ENCODE data around the gene STX2.
"Not testable (repeated sequence)": the region's sequence is repeated elsewhere in the genome, so short reads cannot be mapped to it uniquely, and the experiment has no call there.

STX2 gene

DNA sequence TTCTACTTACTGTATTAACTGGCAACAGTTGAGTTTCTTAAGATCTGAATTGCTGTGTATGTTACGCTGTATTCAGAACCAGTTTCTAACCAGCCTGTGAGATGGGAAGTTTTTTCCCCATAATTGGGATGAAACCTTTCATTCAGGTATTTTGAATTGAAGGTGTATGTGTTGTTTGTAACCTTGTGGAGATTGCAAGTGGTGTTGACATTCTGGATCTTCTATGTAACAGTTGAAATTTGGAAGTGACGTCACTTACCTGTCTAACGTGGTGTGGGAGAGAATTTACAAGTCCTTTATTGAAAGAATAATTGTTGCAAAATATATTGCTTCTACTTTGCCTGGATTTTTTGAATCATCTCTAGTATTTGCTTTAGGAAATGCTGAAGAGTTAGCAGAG, 38.3 kb upstream of the STX2 start:
- Histone ChIP-seq H3K4me3 (ENCODE audit: low read length in 2 of 2) (no peak overlapping the region), H4K91ac (ENCODE audit: low read depth, low read length, poor library complexity) (no peak overlapping the region), H2AFZ (ENCODE audit: low read length) (no peak overlapping the region), H2BK5ac (ENCODE audit: low read length) (no peak overlapping the region), H4K8ac (ENCODE audit: low read depth, low read length) (no peak overlapping the region), H3K27me3 (ENCODE audit: control insufficient read depth in 3 of 3, insufficient read depth in 3 of 3, low read depth in 1 of 3, low read length in 3 of 3) (no peaks in the 10 kb centered on the region), H2BK15ac (ENCODE audit: low read length) (no peak overlapping the region), H3K4ac (ENCODE audit: low read length) (no peak overlapping the region), H3K36me3 (replicated peaks in 1 of 2; ENCODE audit: control insufficient read depth in 2 of 2, insufficient read depth in 2 of 2, low read length in 2 of 2) (peaks cover 29 to 56% of the 10 kb centered on the region in 2 donors), H3K9me3 (replicated peaks in 1 of 2; ENCODE audit: control insufficient read depth in 2 of 2, insufficient read depth in 1 of 2, low read depth in 1 of 2, low read length in 2 of 2) (no peaks in the 10 kb centered on the region), H2BK12ac (ENCODE audit: low read length) (no peak overlapping the region), H3K27ac (replicated peaks; ENCODE audit: low read length) (peak overlapping the region; percentile 22), H2AK5ac (ENCODE audit: low read depth, low read length) (no peak overlapping the region), H3K18ac (ENCODE audit: low read length) (no peak overlapping the region), H3K4me2 (ENCODE audit: insufficient read depth, low read length, poor library complexity, severe bottlenecking) (no peak overlapping the region), H2BK120ac (ENCODE audit: low read depth, low read length) (no peak overlapping the region), H3K4me1 (ENCODE audit: control insufficient read depth in 2 of 2, insufficient read depth in 1 of 2, low read depth in 1 of 2, low read length in 2 of 2) (peaks cover 3 to 14% of the 10 kb centered on the region in 2 donors), H3K9ac (ENCODE audit: low read depth, low read length, poor library complexity) (no peak overlapping the region), H3K14ac (ENCODE audit: low read length) (no peak overlapping the region), H3K23ac (ENCODE audit: low read depth, low read length, poor library complexity) (no peak overlapping the region), H3K79me1 (ENCODE audit: low read depth, low read length) (peaks cover 2% of the 10 kb centered on the region)
- no peak for DNase-seq (ENCODE audit: low spot score)
- WGBS, 2 donors (ENCODE audit: extremely low coverage in 2 of 2, insufficient read length in 2 of 2, insufficient replicate concordance in 1 of 2), result no CpG with 5 or more reads among the region's 3 CpGs

DNA sequence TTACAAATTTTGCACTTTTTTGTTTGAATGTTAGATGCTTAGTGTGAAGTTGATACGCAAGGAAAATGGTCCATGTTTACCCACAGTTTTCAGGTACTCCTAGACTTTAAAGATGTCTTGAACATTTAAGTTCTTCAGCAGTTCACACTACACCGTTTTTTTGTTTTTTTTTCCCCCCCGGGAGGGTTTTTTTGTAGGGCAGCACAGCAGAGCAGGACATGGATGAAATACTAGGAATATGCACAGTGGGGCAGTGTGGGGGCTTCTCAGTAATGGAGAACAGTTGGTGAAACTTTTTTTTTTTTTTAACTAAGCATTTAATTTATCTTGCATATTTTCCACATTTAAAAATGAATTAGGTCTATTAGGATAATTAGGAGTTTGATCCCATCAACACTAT, 37.7 kb upstream of the STX2 start:
- H3K23ac ChIP-seq (ENCODE audit: low read depth, low read length, poor library complexity), result no peak overlapping the region
- H3K4me3 ChIP-seq (ENCODE audit: low read length in 2 of 2), result no peak overlapping the region
- H2BK12ac ChIP-seq (ENCODE audit: low read length), result no peak overlapping the region
- H2BK5ac ChIP-seq (ENCODE audit: low read length), result no peak overlapping the region
- no peak overlapping the region for H3K4me2 ChIP-seq (ENCODE audit: insufficient read depth, low read length, poor library complexity, severe bottlenecking)
- WGBS, 2 donors (ENCODE audit: extremely low coverage in 2 of 2, insufficient read length in 2 of 2, insufficient replicate concordance in 1 of 2), result no CpG with 5 or more reads among the region's 3 CpGs
- H4K8ac ChIP-seq (ENCODE audit: low read depth, low read length), result no peak overlapping the region
- no peak overlapping the region for H3K14ac ChIP-seq (ENCODE audit: low read length)
- H2AFZ ChIP-seq (ENCODE audit: low read length), result no peak overlapping the region
- H3K9me3 ChIP-seq (replicated peaks in 1 of 2; ENCODE audit: control insufficient read depth in 2 of 2, insufficient read depth in 1 of 2, low read depth in 1 of 2, low read length in 2 of 2), result no peaks in the 10 kb centered on the region
- peaks cover 2% of the 10 kb centered on the region for H3K79me1 ChIP-seq (ENCODE audit: low read depth, low read length)
- H3K27ac ChIP-seq (replicated peaks; ENCODE audit: low read length), result no peak overlapping the region
- H3K4me1 ChIP-seq (ENCODE audit: control insufficient read depth in 2 of 2, insufficient read depth in 1 of 2, low read depth in 1 of 2, low read length in 2 of 2), result peaks cover 3 to 14% of the 10 kb centered on the region in 2 donors
- H4K91ac ChIP-seq (ENCODE audit: low read depth, low read length, poor library complexity), result no peak overlapping the region
- no peak overlapping the region for H3K9ac ChIP-seq (ENCODE audit: low read depth, low read length, poor library complexity)
- H3K27me3 ChIP-seq (ENCODE audit: control insufficient read depth in 3 of 3, insufficient read depth in 3 of 3, low read depth in 1 of 3, low read length in 3 of 3), result no peaks in the 10 kb centered on the region
- H2BK120ac ChIP-seq (ENCODE audit: low read depth, low read length), result no peak overlapping the region
- H3K36me3 ChIP-seq (replicated peaks in 1 of 2; ENCODE audit: control insufficient read depth in 2 of 2, insufficient read depth in 2 of 2, low read length in 2 of 2), result peaks cover 29 to 56% of the 10 kb centered on the region in 2 donors
- no peak overlapping the region for H3K18ac ChIP-seq (ENCODE audit: low read length)
- no peak overlapping the region for H2AK5ac ChIP-seq (ENCODE audit: low read depth, low read length)
- no peak overlapping the region for H2BK15ac ChIP-seq (ENCODE audit: low read length)
- H3K4ac ChIP-seq (ENCODE audit: low read length), result no peak overlapping the region
- no peak for DNase-seq (ENCODE audit: low spot score)

DNA sequence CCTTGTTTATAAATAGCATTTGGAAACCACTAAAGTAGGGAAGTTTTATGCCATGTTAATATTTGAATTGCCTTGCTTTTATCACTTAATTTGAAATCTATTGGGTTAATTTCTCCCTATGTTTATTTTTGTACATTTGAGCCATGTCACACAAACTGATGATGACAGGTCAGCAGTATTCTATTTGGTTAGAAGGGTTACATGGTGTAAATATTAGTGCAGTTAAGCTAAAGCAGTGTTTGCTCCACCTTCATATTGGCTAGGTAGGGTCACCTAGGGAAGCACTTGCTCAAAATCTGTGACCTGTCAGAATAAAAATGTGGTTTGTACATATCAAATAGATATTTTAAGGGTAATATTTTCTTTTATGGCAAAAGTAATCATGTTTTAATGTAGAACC, 37.2 kb upstream of the STX2 start:
- no peak overlapping the region for H3K9ac ChIP-seq (ENCODE audit: low read depth, low read length, poor library complexity)
- H3K27ac ChIP-seq (replicated peaks; ENCODE audit: low read length), result no peak overlapping the region
- H2AK5ac ChIP-seq (ENCODE audit: low read depth, low read length), result no peak overlapping the region
- no peak overlapping the region for H2AFZ ChIP-seq (ENCODE audit: low read length)
- H4K8ac ChIP-seq (ENCODE audit: low read depth, low read length), result no peak overlapping the region
- no peak overlapping the region for H3K4me2 ChIP-seq (ENCODE audit: insufficient read depth, low read length, poor library complexity, severe bottlenecking)
- H2BK15ac ChIP-seq (ENCODE audit: low read length), result no peak overlapping the region
- peaks cover 2% of the 10 kb centered on the region for H3K79me1 ChIP-seq (ENCODE audit: low read depth, low read length)
- H3K9me3 ChIP-seq (replicated peaks in 1 of 2; ENCODE audit: control insufficient read depth in 2 of 2, insufficient read depth in 1 of 2, low read depth in 1 of 2, low read length in 2 of 2), result no peaks in the 10 kb centered on the region
- no peaks in the 10 kb centered on the region for H3K27me3 ChIP-seq (ENCODE audit: control insufficient read depth in 3 of 3, insufficient read depth in 3 of 3, low read depth in 1 of 3, low read length in 3 of 3)
- H3K14ac ChIP-seq (ENCODE audit: low read length), result no peak overlapping the region
- no peak overlapping the region for H3K18ac ChIP-seq (ENCODE audit: low read length)
- H2BK12ac ChIP-seq (ENCODE audit: low read length), result no peak overlapping the region
- peaks cover 3 to 14% of the 10 kb centered on the region in 2 donors for H3K4me1 ChIP-seq (ENCODE audit: control insufficient read depth in 2 of 2, insufficient read depth in 1 of 2, low read depth in 1 of 2, low read length in 2 of 2)
- H3K4me3 ChIP-seq (ENCODE audit: low read length in 2 of 2), result no peak overlapping the region
- H4K91ac ChIP-seq (ENCODE audit: low read depth, low read length, poor library complexity), result no peak overlapping the region
- no peak overlapping the region for H2BK120ac ChIP-seq (ENCODE audit: low read depth, low read length)
- H3K23ac ChIP-seq (ENCODE audit: low read depth, low read length, poor library complexity), result no peak overlapping the region
- H3K4ac ChIP-seq (ENCODE audit: low read length), result no peak overlapping the region
- DNase-seq (ENCODE audit: low spot score), result no peak
- H3K36me3 ChIP-seq (replicated peaks in 1 of 2; ENCODE audit: control insufficient read depth in 2 of 2, insufficient read depth in 2 of 2, low read length in 2 of 2), result peaks cover 29 to 56% of the 10 kb centered on the region in 2 donors
- H2BK5ac ChIP-seq (ENCODE audit: low read length), result no peak overlapping the region

DNA sequence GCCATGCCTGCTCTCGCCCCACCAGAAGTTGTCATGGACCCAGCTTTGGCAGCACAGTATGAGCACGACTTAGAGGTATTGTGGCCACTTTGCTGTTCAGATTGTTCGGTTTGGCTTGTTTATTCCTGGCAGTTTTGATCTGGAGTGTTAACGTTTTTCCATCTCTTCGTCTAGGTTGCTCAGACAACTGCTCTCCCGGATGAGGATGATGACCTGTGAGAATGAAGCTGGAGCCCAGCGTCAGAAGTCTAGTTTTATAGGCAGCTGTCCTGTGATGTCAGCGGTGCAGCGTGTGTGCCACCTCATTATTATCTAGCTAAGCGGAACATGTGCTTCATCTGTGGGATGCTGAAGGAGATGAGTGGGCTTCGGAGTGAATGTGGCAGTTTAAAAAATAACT, 36.7 kb upstream of the STX2 start:
- not testable (repeated sequence) for H2BK12ac ChIP-seq (ENCODE audit: low read length)

More for the DNA sequence above, 36.7 kb upstream of the STX2 start:
- H2BK15ac ChIP-seq (ENCODE audit: low read length); H3K23ac ChIP-seq (ENCODE audit: low read depth, low read length, poor library complexity); H3K9me3 ChIP-seq (replicated peaks in 1 of 2; ENCODE audit: control insufficient read depth in 2 of 2, insufficient read depth in 1 of 2, low read depth in 1 of 2, low read length in 2 of 2); H4K91ac ChIP-seq (ENCODE audit: low read depth, low read length, poor library complexity); H3K4me2 ChIP-seq (ENCODE audit: insufficient read depth, low read length, poor library complexity, severe bottlenecking); H3K4me3 ChIP-seq (ENCODE audit: low read length in 2 of 2); H3K9ac ChIP-seq (ENCODE audit: low read depth, low read length, poor library complexity); DNase-seq (ENCODE audit: low spot score); H2BK120ac ChIP-seq (ENCODE audit: low read depth, low read length); H4K8ac ChIP-seq (ENCODE audit: low read depth, low read length); H3K27me3 ChIP-seq (ENCODE audit: control insufficient read depth in 3 of 3, insufficient read depth in 3 of 3, low read depth in 1 of 3, low read length in 3 of 3); H3K18ac ChIP-seq (ENCODE audit: low read length); H2AFZ ChIP-seq (ENCODE audit: low read length); H2AK5ac ChIP-seq (ENCODE audit: low read depth, low read length); H3K14ac ChIP-seq (ENCODE audit: low read length); H2BK5ac ChIP-seq (ENCODE audit: low read length); H3K4ac ChIP-seq (ENCODE audit: low read length); H3K27ac ChIP-seq (replicated peaks; ENCODE audit: low read length); H3K79me1 ChIP-seq (ENCODE audit: low read depth, low read length): not testable (repeated sequence)
- no CpG with 5 or more reads among the region's 11 CpGs for WGBS, 2 donors (ENCODE audit: extremely low coverage in 2 of 2, insufficient read length in 2 of 2, insufficient replicate concordance in 1 of 2)
- Histone ChIP-seq H3K36me3 (replicated peaks in 1 of 2; ENCODE audit: control insufficient read depth in 2 of 2, insufficient read depth in 2 of 2, low read length in 2 of 2) (peaks cover 29 to 56% of the 10 kb centered on the region in 2 donors), H3K4me1 (ENCODE audit: control insufficient read depth in 2 of 2, insufficient read depth in 1 of 2, low read depth in 1 of 2, low read length in 2 of 2) (peaks cover 3 to 14% of the 10 kb centered on the region in 2 donors)
